Glomerular visceral epithelial cell (primary cell): Measurements from ENCODE around the gene ANAPC10.
"Not testable (repeated sequence)": the region's sequence is repeated elsewhere in the genome, so short reads cannot be mapped to it uniquely, and the experiment has no call there.

Experiments used
- DNase-seq: peaks from one replicate; pipeline ENCODE4 v3.0.0-alpha.2; 2016; ENCODE audit errors: extremely low spot score

ANAPC10 gene

DNA sequence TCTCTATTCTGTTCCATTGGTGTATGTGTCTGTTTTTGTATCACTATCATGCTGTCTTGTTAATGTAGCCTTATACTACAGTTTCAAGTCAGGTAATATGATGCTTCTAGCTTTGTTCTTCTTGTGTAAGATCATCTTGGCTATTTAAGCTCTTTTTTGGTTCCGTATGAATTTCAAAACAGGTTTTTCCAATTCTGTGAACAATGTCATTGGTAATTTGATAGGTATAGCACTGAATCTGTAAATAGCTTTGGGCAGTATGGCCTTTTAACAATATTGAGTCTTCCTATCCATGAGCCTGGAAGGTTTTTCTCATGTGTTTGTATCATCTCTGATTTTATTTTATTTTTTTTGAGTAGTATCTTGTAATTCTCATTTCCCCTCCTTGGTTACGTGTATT lies 94.3 kb downstream of the ANAPC10 start:
- no peak for DNase-seq

DNA sequence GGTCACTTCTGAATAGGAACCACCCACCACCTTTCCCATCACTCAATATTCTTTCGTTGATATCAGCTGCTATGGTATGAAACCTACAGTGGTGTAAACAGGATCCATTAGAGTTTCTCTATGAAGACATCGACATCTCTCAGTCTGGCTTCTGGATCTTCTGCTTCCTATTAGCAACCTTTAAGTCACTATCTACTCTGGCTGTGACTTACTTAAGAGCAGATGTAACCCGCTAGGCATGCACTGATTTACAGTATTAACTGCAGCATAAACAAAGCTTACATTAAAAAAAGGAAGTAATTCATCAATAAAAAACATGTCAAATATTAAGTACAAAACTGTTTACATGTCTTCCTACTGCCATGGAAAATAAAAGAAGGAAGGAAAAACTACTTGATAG lies 96.4 kb downstream of the ANAPC10 start:
- no peak for DNase-seq

DNA sequence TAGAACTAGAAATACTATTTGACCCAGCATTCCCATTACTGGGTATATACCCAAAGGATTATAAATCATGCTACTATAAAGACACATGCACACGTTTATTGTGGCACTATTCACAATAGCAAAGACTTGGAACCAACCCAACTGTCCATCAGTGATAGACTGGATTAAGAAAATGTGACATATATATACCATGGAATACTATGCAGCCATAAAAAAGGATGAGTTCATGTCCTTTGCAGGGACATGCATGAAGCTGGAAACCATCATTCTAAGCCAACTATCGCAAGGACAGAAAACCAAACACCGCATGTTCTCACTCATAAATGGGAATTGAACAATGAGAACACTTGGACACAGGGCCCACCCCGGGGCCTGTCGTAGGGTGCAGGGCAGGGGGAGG lies 97.3 kb downstream of the ANAPC10 start:
- DNase-seq, result not testable (repeated sequence)

DNA sequence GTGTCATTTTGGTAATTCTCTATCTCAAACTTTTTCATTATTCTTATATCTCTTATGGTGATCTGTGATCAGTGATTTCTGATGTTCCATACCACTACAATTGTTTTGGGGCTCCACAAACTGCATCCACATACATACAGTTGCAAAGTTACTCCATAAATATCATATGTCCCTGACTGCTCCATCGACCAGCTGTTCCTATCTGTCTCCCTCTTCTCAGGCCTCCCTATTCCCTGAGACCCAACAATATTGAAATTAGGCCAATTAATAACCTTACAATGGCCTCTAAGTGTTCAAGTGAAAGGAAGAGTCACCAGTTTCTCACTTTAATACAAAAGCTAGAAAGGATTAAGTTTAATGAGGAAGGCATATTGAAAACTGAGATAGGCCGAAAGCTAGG lies 108.7 kb downstream of the ANAPC10 start:
- DNase-seq, result no peak

DNA sequence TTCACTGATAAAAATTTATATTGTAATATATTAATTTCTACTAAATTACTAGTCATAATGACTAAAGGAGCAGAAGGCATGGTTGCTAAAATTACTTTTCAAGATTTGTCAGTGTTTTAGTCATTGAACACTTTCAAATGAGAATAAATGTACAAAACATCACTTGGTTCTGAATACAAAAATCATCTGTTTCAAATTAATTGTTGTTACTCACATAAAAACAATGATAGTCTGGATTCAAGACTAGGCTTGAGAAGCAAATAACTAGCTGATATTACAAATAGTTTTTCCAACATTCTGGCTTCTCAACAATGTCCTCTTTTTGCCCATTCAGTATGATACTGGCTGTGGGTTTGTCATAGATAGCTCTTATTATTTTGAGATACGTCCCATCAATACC lies 112.5 kb downstream of the ANAPC10 start:
- DNase-seq, result no peak

DNA sequence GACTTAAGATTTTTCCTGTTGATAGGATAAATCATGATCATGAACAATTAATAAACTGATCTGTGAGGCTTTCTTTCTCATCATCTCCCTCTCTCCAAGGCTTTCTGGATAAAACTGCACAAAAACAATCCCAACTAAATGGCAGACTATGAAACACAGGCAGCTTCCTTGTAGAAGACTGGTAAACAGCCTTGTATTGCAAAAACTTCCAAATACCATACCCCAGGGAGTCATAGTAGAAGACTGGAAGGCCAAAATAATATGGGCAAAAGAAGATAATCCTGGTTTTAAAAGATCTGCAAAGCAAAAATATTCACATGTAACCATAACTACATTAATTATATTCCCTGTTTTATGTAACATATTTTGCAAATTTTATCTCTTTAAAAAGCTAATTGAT lies 113.0 kb downstream of the ANAPC10 start:
- no peak for DNase-seq

DNA sequence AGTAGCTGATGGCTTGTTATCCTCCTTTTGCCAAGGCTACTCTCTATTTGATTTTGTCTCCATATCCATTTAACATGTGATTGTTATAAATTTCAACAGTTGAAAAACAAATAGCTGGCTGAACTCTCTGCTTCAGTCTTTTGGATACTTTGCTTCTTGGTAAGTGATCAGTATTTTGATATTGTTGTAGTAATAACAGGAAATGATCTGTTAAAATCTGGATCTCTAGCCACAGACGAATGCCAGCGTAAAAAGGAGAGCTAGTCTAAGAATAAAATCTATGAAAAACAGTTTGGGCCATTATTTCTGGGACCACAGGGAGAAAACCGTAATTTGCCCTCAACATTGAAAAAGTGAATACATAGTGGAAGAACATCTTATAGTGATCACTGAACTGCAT lies 113.8 kb downstream of the ANAPC10 start:
- DNase-seq, result no peak

DNA sequence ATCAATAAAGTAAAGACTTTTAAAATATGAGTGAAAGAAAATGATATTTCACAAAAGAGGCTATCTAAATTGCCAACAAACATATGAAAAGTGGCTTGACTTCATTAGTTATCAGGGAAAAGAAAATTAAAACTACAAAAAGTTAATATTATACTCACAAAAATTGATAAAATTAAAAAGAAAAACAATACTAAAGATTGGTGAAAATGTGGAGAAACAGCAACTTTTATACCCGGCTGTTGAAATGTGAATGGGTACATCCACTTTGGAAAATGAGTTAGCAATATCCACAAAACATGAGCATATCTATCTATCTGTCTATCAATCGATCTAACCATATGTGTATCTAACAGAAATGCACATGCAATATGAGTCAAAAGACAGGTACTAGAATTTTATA lies 122.3 kb downstream of the ANAPC10 start:
- no peak for DNase-seq

DNA sequence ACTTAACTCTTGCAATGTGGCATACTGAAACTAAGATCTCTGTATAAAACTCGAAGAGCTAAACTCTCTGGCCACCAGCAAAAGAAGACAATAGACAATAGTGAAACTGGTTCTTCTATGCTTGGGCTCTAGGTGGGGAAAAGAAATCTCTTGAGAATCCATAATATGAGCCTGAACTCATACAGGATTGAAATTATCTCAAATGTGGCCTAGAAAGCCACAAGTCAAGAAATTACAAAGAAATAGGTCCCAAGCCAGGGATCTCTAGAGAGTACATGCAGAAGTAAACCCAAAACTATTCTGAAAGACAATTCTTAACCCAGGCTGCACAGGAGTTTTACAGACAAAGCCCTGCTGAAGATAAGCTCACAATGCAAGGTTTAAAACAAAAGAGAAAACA lies 127.4 kb downstream of the ANAPC10 start:
- DNase-seq, result no peak

DNA sequence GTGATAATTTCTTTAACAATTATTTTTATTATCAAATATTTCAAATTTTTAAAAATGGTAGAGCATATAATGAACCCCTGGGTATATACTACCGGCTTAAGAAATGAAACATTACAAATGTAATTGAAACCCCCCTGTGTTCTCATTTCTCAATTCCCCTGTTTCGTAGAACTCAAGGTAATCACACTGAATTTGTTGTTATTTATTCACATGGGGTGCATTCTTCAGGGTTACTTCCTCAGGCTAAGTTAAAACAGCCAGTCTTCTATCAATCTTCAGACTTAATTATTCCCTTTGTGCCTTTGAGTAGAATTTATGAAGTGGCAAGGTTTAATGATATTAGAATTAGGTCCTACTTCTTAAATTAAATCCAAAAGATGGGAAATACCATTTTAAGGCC lies 128.2 kb downstream of the ANAPC10 start:
- DNase-seq, result no peak

DNA sequence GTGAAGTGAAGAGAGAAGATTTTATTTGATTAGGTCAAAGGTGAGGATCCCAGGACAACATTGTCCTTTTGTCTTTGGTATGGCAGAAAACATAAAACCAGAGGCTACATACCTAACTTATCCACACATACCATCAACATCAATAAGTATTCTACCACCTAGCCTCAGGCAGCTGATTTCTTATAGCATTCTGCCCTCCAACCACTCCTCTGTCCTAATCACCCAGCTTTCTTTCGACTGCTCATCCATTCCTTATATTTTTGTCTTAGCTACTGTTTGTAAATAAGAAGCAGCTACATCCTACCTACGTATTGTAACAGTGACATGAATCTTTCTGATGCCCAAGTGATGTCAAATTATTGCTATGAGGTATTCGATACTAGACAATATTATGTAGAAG lies 129.4 kb downstream of the ANAPC10 start:
- no peak for DNase-seq

DNA sequence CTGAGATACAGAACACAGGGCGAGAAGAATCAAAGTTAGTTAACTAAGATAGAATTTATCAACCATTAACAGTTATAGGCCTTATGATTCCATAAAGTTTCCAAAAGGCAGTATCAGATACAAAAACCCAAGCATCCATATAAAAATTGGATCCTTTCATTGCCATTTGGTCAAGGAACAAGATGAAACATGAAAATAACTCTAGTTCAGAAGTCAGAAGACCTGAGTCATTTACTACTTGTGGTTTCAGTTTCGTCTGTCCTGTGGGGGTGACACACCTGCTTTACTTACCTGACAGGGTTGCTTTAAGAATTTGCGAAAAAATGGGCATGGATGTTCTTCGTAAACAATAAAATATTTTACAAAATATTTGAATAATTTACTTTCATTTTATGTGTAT lies 130.8 kb downstream of the ANAPC10 start:
- no peak for DNase-seq

DNA sequence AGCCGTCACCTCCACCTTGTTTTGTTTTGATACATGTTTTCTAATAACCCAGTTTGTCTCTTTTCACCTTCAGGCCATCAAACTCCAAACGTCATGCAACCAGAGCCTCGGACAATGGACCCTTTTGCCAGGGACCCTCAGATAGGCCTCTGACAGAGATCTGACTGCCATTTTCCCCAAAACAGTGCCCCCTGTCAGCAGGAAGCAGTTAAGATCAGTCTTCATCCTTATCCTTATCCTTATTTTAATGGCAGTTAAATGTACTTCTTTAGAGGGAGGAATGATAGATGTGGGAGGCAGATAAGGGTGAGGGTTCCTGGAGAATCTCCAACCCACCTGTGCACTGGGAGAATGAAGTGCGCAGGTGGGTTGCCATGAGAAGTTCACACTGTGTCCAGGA lies 135.7 kb downstream of the ANAPC10 start:
- DNase-seq, result no peak

DNA sequence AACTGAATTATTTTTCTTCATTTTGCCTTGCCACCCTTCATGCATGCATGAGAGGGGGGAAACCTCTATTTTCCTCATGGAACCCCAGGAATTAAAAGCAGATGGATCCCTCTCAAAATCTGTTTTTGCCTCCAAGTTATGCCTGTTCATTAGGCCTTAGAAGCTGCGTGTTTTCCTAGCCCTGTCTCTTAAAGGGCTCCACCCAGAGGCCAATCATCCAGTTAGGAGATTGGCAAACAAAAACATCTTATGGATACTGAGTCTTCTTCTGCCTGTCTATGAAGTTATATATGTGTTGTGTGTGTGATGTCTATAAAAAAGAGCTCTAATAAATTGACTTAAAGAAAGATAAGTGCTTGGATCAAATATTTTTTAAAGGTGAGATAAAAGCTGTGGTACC lies 142.9 kb downstream of the ANAPC10 start:
- DNase-seq, result no peak

DNA sequence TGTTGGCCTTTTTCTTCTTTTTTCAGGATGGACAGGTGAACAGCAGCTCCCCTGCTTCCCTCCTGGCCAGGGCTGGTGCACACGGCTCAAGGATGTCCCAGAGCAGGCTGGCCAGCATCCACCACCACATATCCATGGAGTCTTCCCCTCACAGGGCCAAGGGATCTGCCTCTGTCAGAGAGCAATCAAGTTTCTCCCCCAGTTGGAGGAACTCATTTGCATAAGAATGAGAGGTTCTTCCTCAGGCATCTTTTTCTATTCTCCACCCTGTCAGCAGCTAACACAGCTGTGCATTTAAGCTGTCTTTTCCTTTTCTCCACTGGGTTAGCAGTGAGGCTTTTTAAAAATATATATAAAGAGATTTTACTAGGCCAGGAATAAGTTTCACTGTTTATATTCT lies 143.8 kb downstream of the ANAPC10 start:
- no peak for DNase-seq

DNA sequence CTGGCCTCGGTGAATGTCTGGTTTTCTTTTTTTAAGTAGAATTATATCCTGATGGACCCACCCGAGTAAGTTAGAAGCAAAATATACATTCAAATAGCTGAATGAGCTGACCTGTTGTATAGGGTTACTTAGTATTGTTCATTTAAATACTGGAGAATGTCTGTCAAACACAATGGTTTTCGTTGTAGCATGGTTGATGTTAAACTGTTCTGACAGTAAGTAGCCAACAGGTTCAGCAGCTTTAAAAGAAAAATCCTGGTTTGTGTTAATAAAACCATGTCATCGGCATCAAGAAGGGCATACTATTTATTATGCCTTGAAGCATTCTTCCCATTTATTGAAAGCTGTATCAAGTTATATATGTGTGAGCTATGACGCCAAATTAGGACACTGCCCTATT lies 149.6 kb downstream of the ANAPC10 start:
- no peak for DNase-seq

DNA sequence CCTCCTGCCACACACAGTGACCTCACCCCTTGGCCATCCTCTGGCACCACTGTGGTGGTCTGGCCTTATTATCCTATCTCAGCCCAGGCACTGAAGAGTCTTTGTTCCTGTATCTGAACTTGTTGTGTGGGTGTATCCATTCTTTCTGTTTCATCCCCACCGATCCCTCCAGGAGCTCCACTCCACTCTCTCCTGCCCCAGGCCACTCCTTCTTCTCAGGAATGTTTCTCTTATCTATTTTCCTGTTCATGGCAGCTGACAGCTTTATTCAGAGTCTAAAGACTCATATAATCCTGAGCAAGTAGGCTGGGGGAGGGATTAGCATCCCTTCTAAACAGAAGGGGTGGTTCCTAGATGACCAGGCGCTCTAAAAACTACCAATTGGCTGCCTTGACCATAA lies 150.0 kb downstream of the ANAPC10 start:
- no peak for DNase-seq
